ENCODE measurements around the gene ANO4. TPM values are rescaled to one million over a fixed set of nuclear protein-coding genes. Genes with fewer than 3 reads are reported as not detected.

ANO4 gene
- not detected for total RNA-seq

DNA sequence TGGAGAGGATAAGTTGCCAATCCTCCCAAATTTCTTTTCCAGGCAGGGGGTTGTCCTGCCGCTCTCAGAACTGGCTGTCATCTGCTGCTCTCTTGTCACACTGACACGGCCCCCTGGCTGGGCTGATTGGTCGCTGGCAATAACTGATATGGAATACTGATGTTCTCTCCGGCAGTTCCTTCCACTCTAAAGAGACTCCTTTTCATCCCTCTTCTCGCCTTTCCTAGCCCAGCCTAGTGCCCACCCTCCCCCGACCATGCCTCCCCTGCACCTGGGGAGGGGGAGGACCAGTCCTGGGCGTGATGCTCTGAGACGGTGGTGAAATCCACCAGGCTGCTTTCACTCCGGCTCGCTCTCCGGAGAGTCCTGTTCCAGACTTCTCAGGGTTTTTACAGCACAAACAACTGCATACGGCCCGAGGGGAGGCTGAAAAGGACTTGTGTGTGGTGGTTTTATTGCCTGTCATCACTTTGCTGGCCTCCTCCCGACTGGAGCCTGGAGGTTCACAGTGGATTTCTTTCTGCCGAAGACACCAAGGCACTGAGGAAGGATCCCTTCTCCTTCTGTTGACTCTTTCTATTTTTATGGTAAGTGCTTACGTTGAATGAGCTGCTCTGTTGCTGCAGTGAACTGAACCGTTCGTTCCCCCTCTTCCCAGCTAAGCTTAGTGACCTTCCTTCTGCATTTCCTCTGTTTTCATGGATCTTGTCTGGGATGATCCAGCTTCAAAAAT lies at the start of gene ANO4:
TSS of gene ANO4 (plus strand) at position 336 of the 733 bp plus-strand sequence. CDS start 107,010 bp downstream, outside the sequence.
- peaks cover 5% of the 10 kb centered on the region for H3K27me3 Mint-ChIP-seq
- H3K27ac Mint-ChIP-seq: no peak within 1 kb of the TSS
- H3K9me3 Mint-ChIP-seq: no peaks in the 10 kb centered on the region
- no peak within 1 kb of the TSS for H3K4me3 Mint-ChIP-seq
- no peaks in the 10 kb centered on the region for H3K4me1 Mint-ChIP-seq
- no peak for ATAC-seq (replicated peaks)
- H3K36me3 Mint-ChIP-seq (ENCODE audit: low read depth): no peaks in the 10 kb centered on the region

DNA sequence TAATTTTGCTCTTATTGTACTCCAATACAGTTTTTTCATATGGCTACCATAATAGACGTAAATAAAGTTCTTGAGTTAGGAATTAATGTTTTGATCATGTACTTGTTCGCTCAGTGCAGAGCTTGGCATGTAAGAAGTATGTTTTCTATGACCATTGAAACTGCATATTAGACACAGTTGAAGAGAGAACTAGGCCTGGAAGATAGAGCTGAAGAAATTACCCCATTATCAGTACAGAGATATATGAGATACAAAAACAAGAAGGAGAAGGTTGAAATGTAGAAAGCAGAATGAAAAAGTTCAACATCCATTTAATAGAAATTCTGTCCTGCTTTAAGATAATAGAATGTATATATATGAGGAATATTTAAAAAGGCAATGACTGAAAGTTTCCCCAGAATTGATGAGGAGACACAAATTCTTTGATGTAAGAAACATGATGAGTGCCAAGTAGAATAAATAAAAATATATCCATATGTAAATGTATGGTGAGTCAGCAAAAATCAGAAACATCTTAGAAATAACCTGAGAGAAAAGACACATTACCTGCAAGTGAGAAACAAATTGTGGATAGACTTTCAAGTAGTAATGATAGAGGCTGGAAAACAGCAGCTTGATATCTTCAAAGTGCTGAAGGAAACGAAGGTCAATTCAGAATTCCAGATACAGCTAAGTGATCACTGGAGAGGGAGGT lies 49.1 kb upstream of the ANO4 start:
- Mint-ChIP-seq H3K27ac (no peak overlapping the region), H3K27me3 (peaks cover 6% of the 10 kb centered on the region), H3K4me3 (no peak overlapping the region), H3K4me1 (no peaks in the 10 kb centered on the region), H3K36me3 (ENCODE audit: low read depth) (no peaks in the 10 kb centered on the region), H3K9me3 (peaks cover 7% of the 10 kb centered on the region)
- no peak for ATAC-seq (replicated peaks)

DNA sequence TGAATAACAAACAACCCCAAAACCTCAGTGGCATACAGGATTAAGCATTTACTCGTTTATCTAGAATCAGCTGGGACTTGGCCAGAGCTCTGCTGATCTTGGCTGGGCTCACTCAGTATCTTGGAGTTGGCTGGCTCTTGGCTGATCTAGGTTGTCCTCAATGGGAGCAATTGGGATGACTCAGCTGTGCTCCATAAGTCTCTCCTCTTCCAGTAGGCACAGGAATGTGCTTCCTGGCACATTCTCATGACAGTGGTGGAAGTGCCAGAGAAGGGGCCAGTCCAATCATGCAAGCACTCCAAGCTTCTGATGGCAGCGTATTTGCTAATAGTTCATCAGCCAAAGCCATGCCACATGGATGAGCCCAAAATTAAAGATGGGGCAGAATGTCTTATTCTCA lies 41.7 kb upstream of the ANO4 start:
- Mint-ChIP-seq H3K4me3 (no peak overlapping the region), H3K9me3 (peaks cover 3% of the 10 kb centered on the region), H3K27me3 (peaks cover 14% of the 10 kb centered on the region), H3K4me1 (no peaks in the 10 kb centered on the region), H3K27ac (no peak overlapping the region), H3K36me3 (ENCODE audit: low read depth) (no peaks in the 10 kb centered on the region)
- ATAC-seq (replicated peaks): no peak

DNA sequence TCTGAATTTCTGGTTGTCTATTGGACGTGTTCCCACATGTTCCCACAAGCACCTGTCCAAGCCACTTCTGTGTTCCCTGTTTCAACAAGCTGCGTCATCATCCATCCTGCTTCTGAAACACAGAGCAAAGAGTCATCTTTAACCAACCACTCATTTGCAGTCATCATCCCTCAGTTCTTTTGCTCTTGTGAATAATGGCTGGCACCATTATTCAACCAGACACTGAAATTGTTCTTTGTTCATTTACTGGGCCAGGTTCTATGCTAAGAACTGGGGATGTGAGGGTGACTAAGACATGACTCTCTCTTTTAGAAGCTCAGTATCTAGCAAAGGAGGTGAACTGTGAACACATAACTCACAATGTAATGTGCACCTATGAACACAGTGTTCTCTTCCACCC lies 40.7 kb upstream of the ANO4 start:
- no peak overlapping the region for H3K4me3 Mint-ChIP-seq
- ATAC-seq (replicated peaks): no peak
- peaks cover 3% of the 10 kb centered on the region for H3K9me3 Mint-ChIP-seq
- no peaks in the 10 kb centered on the region for H3K36me3 Mint-ChIP-seq (ENCODE audit: low read depth)
- peaks cover 12% of the 10 kb centered on the region for H3K27me3 Mint-ChIP-seq
- H3K27ac Mint-ChIP-seq: no peak overlapping the region
- no peaks in the 10 kb centered on the region for H3K4me1 Mint-ChIP-seq

DNA sequence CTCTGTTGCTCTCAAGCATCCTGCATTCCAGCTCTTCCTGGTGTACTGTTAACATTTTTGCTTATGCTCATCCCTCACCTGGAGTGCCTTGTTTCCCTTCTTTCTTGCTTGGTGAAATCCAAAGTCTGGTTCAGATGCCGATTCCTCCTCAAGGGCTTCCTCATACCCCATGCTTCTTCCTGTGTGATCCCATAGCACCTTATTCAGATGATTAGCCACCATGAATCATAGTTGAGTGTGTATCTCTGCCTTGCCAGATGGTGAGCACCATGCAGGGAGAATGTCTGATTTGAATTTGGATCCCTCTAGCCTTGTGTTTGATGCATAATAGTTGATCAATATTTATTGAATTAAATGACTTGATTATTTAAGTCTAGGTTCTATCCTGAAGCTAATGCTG lies 39.4 kb upstream of the ANO4 start:
- H3K4me1 Mint-ChIP-seq: no peaks in the 10 kb centered on the region
- H3K27me3 Mint-ChIP-seq: peaks cover 11% of the 10 kb centered on the region
- H3K27ac Mint-ChIP-seq: no peak overlapping the region
- ATAC-seq (replicated peaks): no peak
- no peaks in the 10 kb centered on the region for H3K36me3 Mint-ChIP-seq (ENCODE audit: low read depth)
- H3K4me3 Mint-ChIP-seq: no peak overlapping the region
- peaks cover 3% of the 10 kb centered on the region for H3K9me3 Mint-ChIP-seq

DNA sequence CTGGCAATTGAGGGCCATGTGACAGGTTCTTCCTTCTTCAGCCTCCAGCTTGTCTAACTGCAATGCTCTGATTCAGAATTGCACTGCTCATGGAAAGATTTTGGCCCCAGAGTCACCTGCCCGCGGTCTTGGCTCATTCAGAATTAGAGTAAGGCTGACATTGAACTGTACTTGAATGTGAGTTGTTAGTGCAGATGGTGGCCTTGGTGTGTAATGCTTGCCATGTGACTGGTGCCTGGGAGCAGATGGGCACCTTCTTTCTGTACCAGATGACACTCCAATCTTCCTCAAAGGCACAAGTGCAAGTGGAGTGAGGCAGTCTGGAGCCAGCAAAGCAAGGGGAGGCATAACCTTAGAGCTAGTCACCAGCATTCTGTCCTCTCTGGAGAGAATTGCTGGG lies 36.5 kb upstream of the ANO4 start:
- H3K27ac Mint-ChIP-seq: no peak overlapping the region
- H3K9me3 Mint-ChIP-seq: peaks cover 6% of the 10 kb centered on the region
- no peak for ATAC-seq (replicated peaks)
- H3K27me3 Mint-ChIP-seq: peaks cover 15% of the 10 kb centered on the region
- no peaks in the 10 kb centered on the region for H3K4me1 Mint-ChIP-seq
- H3K36me3 Mint-ChIP-seq (ENCODE audit: low read depth): no peaks in the 10 kb centered on the region
- no peak overlapping the region for H3K4me3 Mint-ChIP-seq

DNA sequence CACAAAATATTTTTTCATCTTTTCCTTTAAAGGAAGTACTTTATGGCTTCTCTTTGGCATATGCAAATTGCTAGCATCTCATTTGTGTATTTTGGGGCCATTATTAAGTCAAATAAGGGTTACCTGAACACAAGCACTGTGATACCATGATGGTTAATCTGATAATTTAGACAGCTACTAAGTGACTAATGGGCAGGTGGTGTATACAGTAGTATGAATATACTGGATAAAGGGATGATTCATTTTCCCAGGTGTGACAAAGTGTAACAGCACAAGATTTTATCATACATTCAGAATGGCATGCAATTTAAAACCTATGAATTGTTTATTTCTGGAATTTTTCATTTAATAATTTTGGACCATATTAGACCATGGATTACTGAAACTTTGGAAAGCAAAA lies 27.2 kb upstream of the ANO4 start:
- Mint-ChIP-seq H3K4me1 (no peaks in the 10 kb centered on the region), H3K27ac (no peak overlapping the region), H3K27me3 (no peaks in the 10 kb centered on the region), H3K9me3 (no peaks in the 10 kb centered on the region), H3K36me3 (ENCODE audit: low read depth) (no peaks in the 10 kb centered on the region), H3K4me3 (no peak overlapping the region)
- no peak for ATAC-seq (replicated peaks)

GRCh38 chr12:100767950-100768349 lies 26.6 kb upstream of the ANO4 start:
- no peaks in the 10 kb centered on the region for H3K36me3 Mint-ChIP-seq (ENCODE audit: low read depth)
- no peaks in the 10 kb centered on the region for H3K4me1 Mint-ChIP-seq
- no peak overlapping the region for H3K4me3 Mint-ChIP-seq
- H3K27ac Mint-ChIP-seq: no peak overlapping the region
- no peaks in the 10 kb centered on the region for H3K27me3 Mint-ChIP-seq
- no peaks in the 10 kb centered on the region for H3K9me3 Mint-ChIP-seq
- no peak for ATAC-seq (replicated peaks)

DNA sequence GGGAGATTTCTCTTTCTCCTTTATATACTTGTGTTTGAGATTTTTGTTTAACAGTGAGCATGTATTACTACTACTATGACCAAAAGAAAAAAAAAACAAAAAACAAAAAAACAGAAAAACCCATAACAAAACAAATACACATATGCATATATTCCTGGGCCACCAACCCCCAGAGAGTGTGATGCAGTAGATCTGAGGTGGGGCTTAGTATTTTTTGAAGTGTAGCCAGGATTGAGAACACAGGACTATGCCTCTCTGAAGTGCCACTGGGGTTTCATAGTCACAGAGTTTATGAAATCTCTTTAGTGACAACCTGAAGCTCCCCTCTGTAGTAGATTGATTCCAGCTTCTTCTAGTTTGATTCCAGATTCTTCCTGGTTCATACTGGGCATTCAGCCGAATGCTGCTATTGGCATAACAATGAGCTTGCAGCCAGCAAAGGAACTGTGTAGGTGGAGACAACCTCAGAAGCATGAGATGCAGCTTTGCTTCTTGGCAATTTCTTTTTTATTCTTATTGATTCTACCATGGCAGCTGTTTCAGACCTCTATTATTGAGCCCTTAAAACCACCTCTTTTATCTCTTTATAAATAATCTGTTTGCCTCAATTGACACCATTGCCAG lies 15.5 kb upstream of the ANO4 start:
- ATAC-seq (replicated peaks): no peak
- no peaks in the 10 kb centered on the region for H3K9me3 Mint-ChIP-seq
- no peak overlapping the region for H3K27ac Mint-ChIP-seq
- no peaks in the 10 kb centered on the region for H3K36me3 Mint-ChIP-seq (ENCODE audit: low read depth)
- H3K27me3 Mint-ChIP-seq: no peaks in the 10 kb centered on the region
- H3K4me1 Mint-ChIP-seq: no peaks in the 10 kb centered on the region
- H3K4me3 Mint-ChIP-seq: no peak overlapping the region

DNA sequence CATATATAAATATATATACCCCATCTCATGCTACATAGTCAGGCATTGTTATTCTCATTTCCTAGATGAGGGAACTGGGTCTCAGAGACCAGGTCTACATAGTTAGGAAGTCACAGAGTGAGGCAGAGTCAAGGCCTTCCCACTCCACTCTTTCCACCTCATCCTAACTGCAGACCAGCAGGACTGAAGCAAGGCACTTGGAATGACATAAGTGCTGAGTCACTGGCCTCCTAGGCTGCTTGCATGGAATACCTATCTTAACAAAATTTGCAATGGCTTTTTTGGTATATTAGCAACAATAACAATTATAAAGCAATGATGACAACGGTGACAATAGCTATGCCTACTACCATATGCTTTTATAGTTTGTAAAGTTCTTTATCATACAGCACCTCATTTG lies 5.4 kb upstream of the ANO4 start:
- no peak for ATAC-seq (replicated peaks)
- Mint-ChIP-seq H3K36me3 (ENCODE audit: low read depth) (no peaks in the 10 kb centered on the region), H3K27me3 (peaks cover 5% of the 10 kb centered on the region), H3K4me1 (no peaks in the 10 kb centered on the region), H3K9me3 (no peaks in the 10 kb centered on the region), H3K4me3 (no peak overlapping the region), H3K27ac (no peak overlapping the region)

DNA sequence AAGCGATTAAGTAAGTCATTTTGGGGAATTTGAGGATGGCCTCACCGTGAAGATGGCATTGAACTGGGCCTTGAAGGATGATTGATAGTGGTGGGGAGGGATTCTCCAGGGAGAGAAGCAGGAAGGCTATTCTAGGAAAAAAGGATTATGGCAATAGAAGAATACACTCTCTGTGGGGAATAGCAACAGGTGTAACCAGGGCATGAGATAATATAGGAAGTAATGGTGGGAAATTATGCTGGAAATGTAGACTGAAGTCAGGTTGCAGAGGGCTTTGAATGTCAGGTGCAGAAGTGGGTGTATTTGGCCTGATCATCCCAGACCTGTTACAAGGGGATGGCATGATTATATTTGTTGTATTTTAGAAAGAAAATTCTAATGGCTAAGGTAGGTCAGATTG lies 4.6 kb upstream of the ANO4 start:
- Mint-ChIP-seq H3K9me3 (no peaks in the 10 kb centered on the region), H3K4me3 (no peak overlapping the region), H3K27ac (no peak overlapping the region), H3K27me3 (peaks cover 6% of the 10 kb centered on the region), H3K36me3 (ENCODE audit: low read depth) (no peaks in the 10 kb centered on the region), H3K4me1 (no peaks in the 10 kb centered on the region)
- ATAC-seq (replicated peaks): no peak

DNA sequence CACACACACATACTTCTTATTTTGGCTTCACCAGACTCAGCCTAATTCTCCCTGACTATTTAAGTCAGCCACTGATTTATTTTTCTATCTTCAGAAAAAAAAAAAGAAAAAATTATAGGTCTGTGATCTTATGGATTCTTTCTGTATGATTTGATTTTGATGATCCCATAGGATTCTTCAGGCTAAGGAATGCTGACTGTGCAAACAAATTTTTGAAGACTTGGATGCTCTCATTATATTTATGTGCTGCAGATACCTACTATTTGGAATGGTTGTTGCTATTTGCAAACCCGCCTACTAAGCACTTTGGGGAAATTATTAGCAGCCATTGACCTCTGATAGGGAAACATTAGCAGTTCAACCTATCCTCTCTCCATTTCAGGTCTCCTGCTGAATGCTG lies 4.0 kb upstream of the ANO4 start:
- Mint-ChIP-seq H3K27me3 (peaks cover 10% of the 10 kb centered on the region), H3K27ac (no peak overlapping the region), H3K9me3 (no peaks in the 10 kb centered on the region), H3K4me1 (no peaks in the 10 kb centered on the region), H3K4me3 (no peak overlapping the region), H3K36me3 (ENCODE audit: low read depth) (no peaks in the 10 kb centered on the region)
- no peak for ATAC-seq (replicated peaks)

DNA sequence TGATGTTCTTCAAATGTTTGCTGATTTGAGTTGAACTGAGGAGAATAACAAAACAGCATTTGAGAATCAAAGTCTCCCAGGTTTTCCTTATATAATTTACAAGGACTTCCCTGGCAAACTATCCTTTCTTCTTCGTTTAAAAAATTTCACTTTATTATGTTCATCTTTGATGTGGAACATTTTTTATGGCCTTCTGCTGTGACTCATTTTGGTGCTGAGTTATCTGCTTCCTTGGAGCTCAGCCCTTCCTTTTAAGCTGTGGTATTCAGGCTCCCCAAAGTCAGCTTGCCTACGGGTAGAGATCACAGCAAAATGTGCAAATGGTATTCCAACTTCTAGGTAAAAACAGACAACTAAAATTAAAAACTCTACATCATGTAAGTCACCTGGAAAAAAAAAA lies 1.4 kb upstream of the ANO4 start:
- no peak overlapping the region for H3K27ac Mint-ChIP-seq
- no peaks in the 10 kb centered on the region for H3K9me3 Mint-ChIP-seq
- no peaks in the 10 kb centered on the region for H3K36me3 Mint-ChIP-seq (ENCODE audit: low read depth)
- ATAC-seq (replicated peaks): no peak
- H3K4me1 Mint-ChIP-seq: no peaks in the 10 kb centered on the region
- no peak overlapping the region for H3K4me3 Mint-ChIP-seq
- H3K27me3 Mint-ChIP-seq: peaks cover 5% of the 10 kb centered on the region

- H3K27ac Mint-ChIP-seq: no peak overlapping the region
- H3K4me3 Mint-ChIP-seq: no peak overlapping the region
- H3K36me3 Mint-ChIP-seq (ENCODE audit: low read depth): no peaks in the 10 kb centered on the region
- no peak for ATAC-seq (replicated peaks)
- H3K27me3 Mint-ChIP-seq: peaks cover 5% of the 10 kb centered on the region
- H3K4me1 Mint-ChIP-seq: no peaks in the 10 kb centered on the region
- H3K9me3 Mint-ChIP-seq: no peaks in the 10 kb centered on the region
Observed at GRCh38 chr12:100795174-100795799, 711 bp downstream of the ANO4 start.

DNA sequence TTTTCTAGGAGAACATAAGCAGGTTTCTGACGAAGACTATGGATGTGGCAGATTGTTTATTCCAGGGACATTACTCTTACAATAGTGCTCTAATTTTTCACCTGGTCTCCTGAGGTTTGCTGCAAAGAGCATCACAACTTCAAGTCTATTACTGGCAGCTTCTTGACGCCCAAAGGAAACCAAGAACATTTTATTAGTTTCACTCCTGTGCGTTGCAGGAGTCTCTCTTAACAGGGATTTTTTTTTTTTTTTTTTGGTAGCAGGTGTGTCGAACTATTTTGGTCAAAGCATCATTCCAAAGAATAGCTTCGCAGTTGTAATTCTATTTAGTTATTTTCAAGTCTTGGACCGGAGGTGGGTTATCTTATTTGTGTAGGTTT lies 1.2 kb downstream of the ANO4 start:
- ATAC-seq (replicated peaks): no peak
- Mint-ChIP-seq H3K9me3 (no peaks in the 10 kb centered on the region), H3K27me3 (peaks cover 5% of the 10 kb centered on the region), H3K4me3 (no peak overlapping the region), H3K27ac (no peak overlapping the region), H3K36me3 (ENCODE audit: low read depth) (no peaks in the 10 kb centered on the region), H3K4me1 (no peaks in the 10 kb centered on the region)
